SJSA1 (cell line): ENCODE measurements around the gene WDR18. TPM values are rescaled to one million over a fixed set of nuclear protein-coding genes. Genes with fewer than 3 reads are reported as not detected.
A peak's percentile ranks its signal among the peaks of the same experiment; 100 is the strongest.

Source experiments
- DNase-seq, 2 experiments: peaks; one replicate each; pipeline ENCODE4 v3.0.0-alpha.2; 2015 to 2020; ENCODE audit warnings: low spot score in 2 of 2, low read depth in 1 of 2
- H3K27ac ChIP-seq: fragments of 250-450 bp; sonication (Bioruptor Pico); 2 replicates; pipeline ENCODE4 v1.5.1; 2020; ENCODE audit warnings: mild to moderate bottlenecking, moderate library complexity
- H3K27me3 ChIP-seq: fragments of 250-450 bp; sonication (Bioruptor Pico); replicated peaks from 2 replicates; pipeline ENCODE4 v1.5.1; 2020; ENCODE audit warnings: mild to moderate bottlenecking, moderate library complexity
- H3K36me3 ChIP-seq: fragments of 250-450 bp; sonication (Bioruptor Pico); 2 replicates; pipeline ENCODE4 v1.5.1; 2020; ENCODE audit warnings: mild to moderate bottlenecking
- H3K4me1 ChIP-seq: fragments of 250-450 bp; sonication (Bioruptor Pico); replicated peaks from 2 replicates; pipeline ENCODE4 v1.6.1; 2021; ENCODE audit warnings: mild to moderate bottlenecking
- H3K4me3 ChIP-seq: fragments of 250-450 bp; sonication (Bioruptor Pico); 2 replicates; pipeline ENCODE4 v1.5.1; 2020; ENCODE audit warnings: mild to moderate bottlenecking
- H3K9me3 ChIP-seq: fragments of 250-450 bp; sonication (Bioruptor Pico); replicated peaks from 2 replicates; pipeline ENCODE4 v1.5.1; 2020; ENCODE audit warnings: mild to moderate bottlenecking
- total RNA-seq: library from RNA; depleted of rRNA; stranded (reverse); fragments of >200 nt; shearing (Covaris generic); gene quantifications from 2 replicates; pipeline ENCODE4 v1.2.3, GENCODE V29; 2014

WDR18 gene
- total RNA-seq, 1 experiment from 2014 or later = 60.5 TPM

- Histone ChIP-seq H3K36me3 (peaks cover 37% of the 10 kb centered on the region), H3K27me3 (no peaks in the 10 kb centered on the region), H3K4me3 (peak within 1 kb of the TSS; percentile 98), H3K9me3 (no peaks in the 10 kb centered on the region), H3K27ac (peak within 1 kb of the TSS; percentile 95), H3K4me1 (peaks cover 25% of the 10 kb centered on the region)
- DNase-seq = peak; percentile 72 to 84
These were observed 42.0 kb downstream of the WDR18 start, which contains the start of gene CNN2 for GRCh38 chr19:1025960-1026782. Gene CNN2 (plus strand): TSS chr19:1026608. CDS start chr19:1026662, 54 bp downstream.

GRCh38 chr19:1026783-1027649, 42.9 kb downstream of the WDR18 start:
- Histone ChIP-seq H3K4me1 (peaks cover 22% of the 10 kb centered on the region), H3K4me3 (peak overlapping the region; percentile 98), H3K9me3 (no peaks in the 10 kb centered on the region), H3K36me3 (peaks cover 43% of the 10 kb centered on the region), H3K27ac (peak overlapping the region; percentile 95), H3K27me3 (no peaks in the 10 kb centered on the region)
- DNase-seq = peak in 1 of 2 experiments; percentile 46

GRCh38 chr19:1027650-1028061, 43.5 kb downstream of the WDR18 start:
- Histone ChIP-seq H3K4me3 (peak overlapping the region; percentile 98), H3K27ac (peak overlapping the region; percentile 96), H3K36me3 (peaks cover 49% of the 10 kb centered on the region), H3K9me3 (no peaks in the 10 kb centered on the region), H3K4me1 (peaks cover 22% of the 10 kb centered on the region), H3K27me3 (no peaks in the 10 kb centered on the region)
- peak in 1 of 2 experiments; percentile 42 for DNase-seq

- peak; percentile 88 to 98 for DNase-seq
- Histone ChIP-seq H3K4me1 (peaks cover 22% of the 10 kb centered on the region), H3K27ac (peak overlapping the region; percentile 96), H3K4me3 (peak overlapping the region; percentile 98), H3K9me3 (no peaks in the 10 kb centered on the region), H3K27me3 (no peaks in the 10 kb centered on the region), H3K36me3 (peaks cover 56% of the 10 kb centered on the region)
These were observed 44.1 kb downstream of the WDR18 start for GRCh38 chr19:1028062-1028926.

- Histone ChIP-seq H3K27ac (no peak overlapping the region), H3K9me3 (no peaks in the 10 kb centered on the region), H3K27me3 (no peaks in the 10 kb centered on the region), H3K36me3 (peaks cover 70% of the 10 kb centered on the region), H3K4me3 (no peak overlapping the region), H3K4me1 (peaks cover 22% of the 10 kb centered on the region)
- DNase-seq = no peak
These were observed 48.2 kb downstream of the WDR18 start for GRCh38 chr19:1032264-1032867.

- Histone ChIP-seq H3K36me3 (peaks cover 67% of the 10 kb centered on the region), H3K9me3 (no peaks in the 10 kb centered on the region)
These were observed 52.0 kb downstream of the WDR18 start for GRCh38 chr19:1035998-1036621.

GRCh38 chr19:1037621-1038064, 53.5 kb downstream of the WDR18 start:
- Histone ChIP-seq H3K27ac (no peak overlapping the region), H3K9me3 (no peaks in the 10 kb centered on the region), H3K27me3 (no peaks in the 10 kb centered on the region), H3K36me3 (peaks cover 55% of the 10 kb centered on the region), H3K4me3 (no peak overlapping the region), H3K4me1 (peaks cover 48% of the 10 kb centered on the region)
- no peak for DNase-seq

More at GRCh38 chr19:1035998-1036621, 52.0 kb downstream of the WDR18 start:
- Histone ChIP-seq H3K4me3 (no peak overlapping the region), H3K4me1 (peaks cover 40% of the 10 kb centered on the region), H3K27me3 (no peaks in the 10 kb centered on the region), H3K27ac (no peak overlapping the region)
- DNase-seq = no peak

- peak overlapping the region; percentile 30; the same call in 1 of the 2 replicates for H3K4me3 ChIP-seq
- peaks cover 47% of the 10 kb centered on the region for H3K36me3 ChIP-seq
- no peaks in the 10 kb centered on the region for H3K9me3 ChIP-seq
- no peak for DNase-seq
- no peak overlapping the region for H3K27ac ChIP-seq
- H3K4me1 ChIP-seq = peaks cover 48% of the 10 kb centered on the region
- no peaks in the 10 kb centered on the region for H3K27me3 ChIP-seq
These were observed 55.0 kb downstream of the WDR18 start for GRCh38 chr19:1038978-1039645.

- DNase-seq = peak; percentile 97 to 99
- Histone ChIP-seq H3K36me3 (peaks cover 47% of the 10 kb centered on the region), H3K4me3 (peak within 1 kb of the TSS; percentile 30), H3K27me3 (no peaks in the 10 kb centered on the region), H3K4me1 (peaks cover 48% of the 10 kb centered on the region), H3K9me3 (no peaks in the 10 kb centered on the region), H3K27ac (no peak within 1 kb of the TSS)
These were observed 55.7 kb downstream of the WDR18 start, which contains the start of gene ABCA7 for GRCh38 chr19:1039646-1040475. Gene ABCA7 (plus strand): TSS chr19:1040107. CDS start chr19:1041362, 1,255 bp downstream.

- no peak overlapping the region for H3K27ac ChIP-seq
- no peaks in the 10 kb centered on the region for H3K9me3 ChIP-seq
- peak; percentile 90 to 94 for DNase-seq
- H3K36me3 ChIP-seq = peaks cover 41% of the 10 kb centered on the region
- H3K4me1 ChIP-seq = peaks cover 48% of the 10 kb centered on the region
- no peaks in the 10 kb centered on the region for H3K27me3 ChIP-seq
- H3K4me3 ChIP-seq = peak overlapping the region; percentile 30
These were observed 56.5 kb downstream of the WDR18 start for GRCh38 chr19:1040476-1041271.
